ENCODE measurements around the gene ENTHD1.

Gene ENTHD1

GRCh38 chr22:39797528-39798147 lies 95.9 kb downstream of the ENTHD1 start:
- H3K36me3 ChIP-seq: no peaks in the 10 kb centered on the region
- no peak overlapping the region for H3K27ac ChIP-seq
- H3K4me1 ChIP-seq: no peaks in the 10 kb centered on the region
- intact Hi-C loops (cut with DNase I; ENCODE audit: low total_unique reads): no loop called here
- no peak for TF ChIP-seq CTCF (IDR thresholded peaks at IDR 0.05)
- peaks cover 0 to 9% of the 10 kb centered on the region in 2 donors for H3K27me3 ChIP-seq
- no peak overlapping the region for H3K4me3 ChIP-seq
- DNase-seq: no peak
- peaks cover 0 to 32% (median 16%) of the 10 kb centered on the region in 3 donors for H3K9me3 ChIP-seq

- Histone ChIP-seq H3K4me3 (no peak overlapping the region), H3K36me3 (no peaks in the 10 kb centered on the region), H3K9me3 (no peaks in the 10 kb centered on the region), H3K27me3 (peaks cover 0 to 8% of the 10 kb centered on the region in 2 donors), H3K4me1 (no peaks in the 10 kb centered on the region), H3K27ac (no peak overlapping the region)
- intact Hi-C loops (cut with DNase I; ENCODE audit: low total_unique reads): no loop called here
- no peak for DNase-seq
- TF ChIP-seq CTCF (IDR thresholded peaks at IDR 0.05): no peak
Measured at GRCh38 chr22:39789788-39790187, 103.8 kb downstream of the ENTHD1 start.

GRCh38 chr22:39785232-39785631 lies 108.3 kb downstream of the ENTHD1 start:
- Histone ChIP-seq H3K4me1 (no peaks in the 10 kb centered on the region), H3K9me3 (no peaks in the 10 kb centered on the region), H3K36me3 (no peaks in the 10 kb centered on the region), H3K4me3 (no peak overlapping the region), H3K27me3 (peaks cover 0 to 8% of the 10 kb centered on the region in 2 donors), H3K27ac (no peak overlapping the region)
- no peak for TF ChIP-seq CTCF (IDR thresholded peaks at IDR 0.05)
- DNase-seq: no peak
- intact Hi-C loops (cut with DNase I; ENCODE audit: low total_unique reads): no loop called here

- peaks cover 0 to 21% of the 10 kb centered on the region in 2 donors for H3K27me3 ChIP-seq
- H3K27ac ChIP-seq: no peak overlapping the region
- no peak for DNase-seq
- H3K36me3 ChIP-seq: no peaks in the 10 kb centered on the region
- TF ChIP-seq CTCF (IDR thresholded peaks at IDR 0.05): no peak
- intact Hi-C loops (cut with DNase I; ENCODE audit: low total_unique reads): no loop called here
- H3K9me3 ChIP-seq: no peaks in the 10 kb centered on the region
- no peaks in the 10 kb centered on the region for H3K4me1 ChIP-seq
- no peak overlapping the region for H3K4me3 ChIP-seq
Measured at GRCh38 chr22:39777716-39778454, 115.7 kb downstream of the ENTHD1 start.

GRCh38 chr22:39776295-39777009 lies 117.1 kb downstream of the ENTHD1 start:
- no peak overlapping the region for H3K4me3 ChIP-seq
- DNase-seq: no peak
- H3K4me1 ChIP-seq: no peaks in the 10 kb centered on the region
- no peak for TF ChIP-seq CTCF (IDR thresholded peaks at IDR 0.05)
- H3K27me3 ChIP-seq: peaks cover 0 to 21% of the 10 kb centered on the region in 2 donors
- no peaks in the 10 kb centered on the region for H3K36me3 ChIP-seq
- H3K9me3 ChIP-seq: no peaks in the 10 kb centered on the region
- intact Hi-C loops (cut with DNase I; ENCODE audit: low total_unique reads): no loop called here
- no peak overlapping the region for H3K27ac ChIP-seq

Measured in tibial artery (tissue), 4 donors.